ENCODE data around the gene ENGASE.

Gene ENGASE

GRCh38 chr17:79135628-79136405 is 61.2 kb downstream of the ENGASE start:
- no peak for DNase-seq (ENCODE audit: low read depth in 2 of 2)

All from stimulated activated CD4-positive, alpha-beta T cell treated with anti-CD3 and anti-CD28 coated beads, Interleukin-1b, Interleukin-23, amount 100 ng/mL, for 1 hour (primary cell).